Measurements from ENCODE around the gene ELP2. TPM values are rescaled to one million over a fixed set of nuclear protein-coding genes. Genes with fewer than 3 reads are reported as not detected.

ELP2 gene
- polyA plus RNA-seq, 1 of the 3 experiments (the other 2 are of a cell fraction) = 38.3 TPM

- no peaks in the 10 kb centered on the region for H4K20me1 ChIP-seq (ENCODE audit: insufficient read depth)
- POLR2A ChIA-PET = no interaction called here
- no peak overlapping the region for H3K4me2 ChIP-seq
- no peak overlapping the region for H3K4me3 ChIP-seq (ENCODE audit: low read depth in 2 of 2, low read length in 1 of 2)
- no peaks in the 10 kb centered on the region for H3K9me2 ChIP-seq
- CTCF ChIA-PET = interaction anchor here (1.1 to 2.4 kb wide), 2 partner anchors 10 to 13 kb away, joined by 3 to 11 read pairs; no protein-coding TSS in a partner anchor
- no peak overlapping the region for H2AFZ ChIP-seq (ENCODE audit: low read depth)
- H3K4me1 ChIP-seq (ENCODE audit: control insufficient read depth in 1 of 2, insufficient read depth in 2 of 2, low read depth in 1 of 2, low read length in 1 of 2) = no peaks in the 10 kb centered on the region
- H3K79me2 ChIP-seq (ENCODE audit: insufficient read depth) = no peaks in the 10 kb centered on the region
- DNase-seq = no peak
- 62% methylated on average over 4 of the region's 8 CpGs for WGBS (ENCODE audit: low lambda C conversion rate)
- H3K9ac ChIP-seq = no peak overlapping the region
- H3K36me3 ChIP-seq (replicated peaks in 1 of 2; ENCODE audit: control insufficient read depth in 1 of 2, insufficient read depth in 2 of 2, low read length in 1 of 2) = no peaks in the 10 kb centered on the region
- no peaks in the 10 kb centered on the region for H3F3A ChIP-seq (replicated peaks; ENCODE audit: insufficient read depth)
- no peak for TF ChIP-seq IRF3 (IDR thresholded peaks at IDR 0.05; ENCODE audit: low read depth, low read length)
- no peak for TF ChIP-seq YY1 (IDR thresholded peaks at IDR 0.05; ENCODE audit: low read depth)
- TF ChIP-seq CTCF (IDR thresholded peaks at IDR 0.05) = no peak
- TF ChIP-seq EP300 (IDR thresholded peaks at IDR 0.05; ENCODE audit: borderline replicate concordance in 1 of 2, low read depth in 1 of 2, low read length in 1 of 2) = no peak
- no peak for TF ChIP-seq PBX3 (IDR thresholded peaks at IDR 0.05)
- no peak for TF ChIP-seq FOXJ3 (CRISPR knock-in tag; IDR thresholded peaks at IDR 0.05)
- TF ChIP-seq POLR2AphosphoS5 (IDR thresholded peaks at IDR 0.05; ENCODE audit: low read depth, low read length) = no peak
- no peak for TF ChIP-seq TEAD4 (IDR thresholded peaks at IDR 0.05; ENCODE audit: borderline replicate concordance, insufficient read depth)
- TF ChIP-seq GATA2 (CRISPR knock-in tag; IDR thresholded peaks at IDR 0.05) = no peak
- no peak for TF ChIP-seq EZH2phosphoT487 (IDR thresholded peaks at IDR 0.05; ENCODE audit: borderline replicate concordance, low read depth)
- TF ChIP-seq ZBTB33 (IDR thresholded peaks at IDR 0.05; ENCODE audit: borderline replicate concordance, low read depth) = no peak
- no peak for TF ChIP-seq USF2 (IDR thresholded peaks at IDR 0.05; ENCODE audit: borderline replicate concordance, low read depth, low read length)
- no peak for TF ChIP-seq MAX (IDR thresholded peaks at IDR 0.05; ENCODE audit: low read depth)
- no peak for TF ChIP-seq RXRA (IDR thresholded peaks at IDR 0.05; ENCODE audit: borderline replicate concordance, low read depth)
- TF ChIP-seq TCF12 (IDR thresholded peaks at IDR 0.05) = no peak
- no peak for TF ChIP-seq USF1 (IDR thresholded peaks at IDR 0.05; ENCODE audit: borderline replicate concordance, low read depth)
- no peak for TF ChIP-seq FOSL2 (IDR thresholded peaks at IDR 0.05; ENCODE audit: borderline replicate concordance, low read depth)
- no peak for TF ChIP-seq REST (IDR thresholded peaks at IDR 0.05; ENCODE audit: low read depth, low read length)
- no peak for TF ChIP-seq MXI1 (IDR thresholded peaks at IDR 0.05; ENCODE audit: low read depth, low read length)
- no peak for TF ChIP-seq MEF2A (IDR thresholded peaks at IDR 0.05; ENCODE audit: borderline replicate concordance, low read depth)
- no peaks in the 10 kb centered on the region for H3K9me3 ChIP-seq
- no peaks in the 10 kb centered on the region for H3K27me3 ChIP-seq (ENCODE audit: insufficient read depth)
- no peak overlapping the region for H3K27ac ChIP-seq (ENCODE audit: low read depth in 2 of 2, low read length in 1 of 2)
Observed at GRCh38 chr18:36086186-36086585, 43.5 kb upstream of the ELP2 start.
